ENCODE measurements around the gene BCAT1. TPM values are rescaled to one million over a fixed set of nuclear protein-coding genes. Genes with fewer than 3 reads are reported as not detected.

Gene BCAT1
- total and polyA plus RNA-seq, 2 experiments from 2014 or later, result 53.6 to 181 TPM

- TF ChIP-seq ZNF462 (CRISPR knock-in tag; IDR thresholded peaks at IDR 0.05) (no peak), REST (IDR thresholded peaks at IDR 0.05; ENCODE audit: unreplicated experiment) (no peak), EZH2phosphoT487 (IDR thresholded peaks at IDR 0.05; ENCODE audit: unreplicated experiment) (no peak), NANOG (IDR thresholded peaks at IDR 0.05; ENCODE audit: borderline replicate concordance) (no peak)
These were observed 73.9 kb downstream of the BCAT1 start (continued) for GRCh38 chr12:24875014-24875413.

- no peak overlapping the region for H3K4me3 Mint-ChIP-seq
- no peak for TF ChIP-seq ZNF114 (CRISPR knock-in tag; IDR thresholded peaks at IDR 0.05)
- TF ChIP-seq NANOG (IDR thresholded peaks at IDR 0.05; ENCODE audit: borderline replicate concordance), result no peak
- no peak for TF ChIP-seq REST (IDR thresholded peaks at IDR 0.05; ENCODE audit: unreplicated experiment)
- TF ChIP-seq EZH2phosphoT487 (IDR thresholded peaks at IDR 0.05; ENCODE audit: unreplicated experiment), result no peak
- no peak for TF ChIP-seq CTCF (conservative IDR thresholded peaks at IDR 0.05; ENCODE audit: low read depth in 2 of 2)
- TF ChIP-seq EZH2 (IDR thresholded peaks at IDR 0.05; ENCODE audit: low read depth, unreplicated experiment), result no peak
These were observed 76.7 kb downstream of the BCAT1 start for GRCh38 chr12:24872211-24872610.

More at GRCh38 chr12:24872211-24872610, 76.7 kb downstream of the BCAT1 start:
- no peak for DNase-seq (ENCODE audit: low spot score)
- H3K9me3 Mint-ChIP-seq, result peaks cover 15% of the 10 kb centered on the region
- H3K27me3 Mint-ChIP-seq (ENCODE audit: insufficient read depth, low read depth, poor library complexity), result peaks cover 3% of the 10 kb centered on the region
- Histone ChIP-seq H3K4me2 (no peak overlapping the region), H3K9me2 (ENCODE audit: insufficient read depth) (no peaks in the 10 kb centered on the region; the same call in 1 of the 2 replicates), H3K27ac (ENCODE audit: low read depth) (no peak overlapping the region), H3K4me3 (no peak overlapping the region), H2AFZ (no peak overlapping the region), H3K36me3 (ENCODE audit: insufficient read depth) (peaks cover 53% of the 10 kb centered on the region), H3K27me3 (ENCODE audit: insufficient read depth) (no peaks in the 10 kb centered on the region), H3K79me2 (replicated peaks; ENCODE audit: insufficient read depth) (peaks cover 22% of the 10 kb centered on the region), H4K20me1 (replicated peaks; ENCODE audit: insufficient read depth) (peaks cover 4% of the 10 kb centered on the region; the same call in 1 of the 2 replicates), H3K4me1 (ENCODE audit: insufficient read depth) (no peaks in the 10 kb centered on the region), H3F3A (replicated peaks; ENCODE audit: low read depth) (no peaks in the 10 kb centered on the region)
- H3K27ac Mint-ChIP-seq, result no peak overlapping the region
- ATAC-seq, result no peak
- peaks cover 92% of the 10 kb centered on the region for H3K36me3 Mint-ChIP-seq (ENCODE audit: low read depth)
- no peaks in the 10 kb centered on the region for H3K4me1 Mint-ChIP-seq
